Measurements from ENCODE around the gene UGGT2. TPM values are rescaled to one million over a fixed set of nuclear protein-coding genes. Genes with fewer than 3 reads are reported as not detected.

The UGGT2 gene
- polyA plus RNA-seq, 2 of the 4 experiments (the other 2 are of a cell fraction) = 10.3 to 27.9 TPM

- no peak overlapping the region for H3K4me3 ChIP-seq
- ChIA-PET POLR2A (no interaction called here), CTCF (no interaction called here)
- no peak for FAIRE-seq
- TF ChIP-seq HOXA7 (CRISPR knock-in tag; IDR thresholded peaks at IDR 0.05) = no peak
- TF ChIP-seq, protein P1, sequence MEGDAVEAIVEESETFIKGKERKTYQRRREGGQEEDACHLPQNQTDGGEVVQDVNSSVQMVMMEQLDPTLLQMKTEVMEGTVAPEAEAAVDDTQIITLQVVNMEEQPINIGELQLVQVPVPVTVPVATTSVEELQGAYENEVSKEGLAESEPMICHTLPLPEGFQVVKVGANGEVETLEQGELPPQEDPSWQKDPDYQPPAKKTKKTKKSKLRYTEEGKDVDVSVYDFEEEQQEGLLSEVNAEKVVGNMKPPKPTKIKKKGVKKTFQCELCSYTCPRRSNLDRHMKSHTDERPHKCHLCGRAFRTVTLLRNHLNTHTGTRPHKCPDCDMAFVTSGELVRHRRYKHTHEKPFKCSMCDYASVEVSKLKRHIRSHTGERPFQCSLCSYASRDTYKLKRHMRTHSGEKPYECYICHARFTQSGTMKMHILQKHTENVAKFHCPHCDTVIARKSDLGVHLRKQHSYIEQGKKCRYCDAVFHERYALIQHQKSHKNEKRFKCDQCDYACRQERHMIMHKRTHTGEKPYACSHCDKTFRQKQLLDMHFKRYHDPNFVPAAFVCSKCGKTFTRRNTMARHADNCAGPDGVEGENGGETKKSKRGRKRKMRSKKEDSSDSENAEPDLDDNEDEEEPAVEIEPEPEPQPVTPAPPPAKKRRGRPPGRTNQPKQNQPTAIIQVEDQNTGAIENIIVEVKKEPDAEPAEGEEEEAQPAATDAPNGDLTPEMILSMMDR (IDR thresholded peaks at IDR 0.05) = no peak
- no peak for TF ChIP-seq MAX (IDR thresholded peaks at IDR 0.05)
- no peak for TF ChIP-seq HMGXB4 (CRISPR knock-in tag; IDR thresholded peaks at IDR 0.05; ENCODE audit: borderline replicate concordance)
- no peak for TF ChIP-seq CHD4 (IDR thresholded peaks at IDR 0.05; ENCODE audit: borderline replicate concordance)
- TF ChIP-seq RAD21 (conservative IDR thresholded peaks at IDR 0.05 in 1 of 2, IDR thresholded peaks at IDR 0.05 in 1 of 2) = no peak
- TF ChIP-seq POLR2A (IDR thresholded peaks at IDR 0.05; ENCODE audit: low read length) = no peak
- TF ChIP-seq SREBF2 (IDR thresholded peaks at IDR 0.05) = no peak
- no peak for TF ChIP-seq NR3C1 (IDR thresholded peaks at IDR 0.05)
- no peak for TF ChIP-seq ATOH8 (CRISPR knock-in tag; IDR thresholded peaks at IDR 0.05; ENCODE audit: low read depth)
- no peak for TF ChIP-seq ZSCAN20 (CRISPR knock-in tag; IDR thresholded peaks at IDR 0.05)
- TF ChIP-seq ESRRA (IDR thresholded peaks at IDR 0.05; ENCODE audit: borderline replicate concordance, low read length) = no peak
- no peak for TF ChIP-seq EHF (CRISPR knock-in tag; IDR thresholded peaks at IDR 0.05)
- no peak for TF ChIP-seq CEBPB (IDR thresholded peaks at IDR 0.05)
- no peak for TF ChIP-seq HOXB13 (CRISPR knock-in tag; IDR thresholded peaks at IDR 0.05; ENCODE audit: low read depth)
- no peak for TF ChIP-seq CHD2 (IDR thresholded peaks at IDR 0.05; ENCODE audit: low read length, partially characterized antibody)
- no peak for TF ChIP-seq ZFP36 (IDR thresholded peaks at IDR 0.05; ENCODE audit: borderline replicate concordance, partially characterized antibody)
- no peak for TF ChIP-seq NFE2L2 (conservative IDR thresholded peaks at IDR 0.05; ENCODE audit: low read length)
- DNase-seq (ENCODE audit: low read depth in 1 of 2, low spot score in 1 of 2) = no peak
- no peaks in the 10 kb centered on the region for H3K9me3 ChIP-seq
- H3K27ac ChIP-seq = no peak overlapping the region
- no peaks in the 10 kb centered on the region for H3K4me1 ChIP-seq
- no peak for ATAC-seq
- no peak overlapping the region for H3K4me2 ChIP-seq
Measured at GRCh38 chr13:95862408-95862807, 190.8 kb downstream of the UGGT2 start.

DNA sequence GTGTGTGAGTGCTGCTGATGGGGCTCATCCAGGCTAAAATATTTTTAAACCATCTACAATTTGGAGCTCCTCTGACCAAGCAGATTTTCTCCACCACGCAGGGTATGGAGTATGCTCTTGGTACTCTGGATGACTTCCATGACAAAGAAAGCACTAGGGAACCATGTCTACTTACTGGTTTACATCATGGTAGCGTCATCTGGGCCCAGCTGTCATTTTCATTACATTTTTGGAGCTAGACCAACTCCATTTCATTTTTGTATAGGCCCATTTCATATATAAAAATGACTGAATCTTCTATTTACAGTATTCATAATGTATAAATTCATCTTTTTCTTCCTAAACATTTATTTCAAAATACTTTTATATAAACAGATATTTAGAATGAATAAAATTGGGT lies 191.9 kb downstream of the UGGT2 start:
- Histone ChIP-seq H3K27ac (no peak overlapping the region), H3K4me3 (no peak overlapping the region), H3K4me1 (no peaks in the 10 kb centered on the region), H3K9me3 (no peaks in the 10 kb centered on the region), H3K4me2 (no peak overlapping the region)
- ChIA-PET CTCF (no interaction called here), POLR2A (no interaction called here)
- DNase-seq (ENCODE audit: low read depth in 1 of 2, low spot score in 1 of 2) = no peak
- TF ChIP-seq MAX (IDR thresholded peaks at IDR 0.05) (no peak), FOSB (CRISPR knock-in tag; IDR thresholded peaks at IDR 0.05) (no peak), NFE2L2 (conservative IDR thresholded peaks at IDR 0.05; ENCODE audit: low read length) (no peak), MYC (IDR thresholded peaks at IDR 0.05; ENCODE audit: borderline replicate concordance, low read length) (no peak), MAZ (IDR thresholded peaks at IDR 0.05; ENCODE audit: borderline replicate concordance, low read depth, low read length) (no peak), RARB (CRISPR knock-in tag; IDR thresholded peaks at IDR 0.05) (no peak), SREBF2 (IDR thresholded peaks at IDR 0.05) (no peak), HOXB13 (CRISPR knock-in tag; IDR thresholded peaks at IDR 0.05; ENCODE audit: low read depth) (no peak), ZNF302 (CRISPR knock-in tag; IDR thresholded peaks at IDR 0.05) (no peak), NPAS2 (CRISPR knock-in tag; IDR thresholded peaks at IDR 0.05; ENCODE audit: borderline replicate concordance) (no peak), HDAC2 (IDR thresholded peaks at IDR 0.05) (no peak), HOXB5 (CRISPR knock-in tag; IDR thresholded peaks at IDR 0.05) (no peak)
- TF ChIP-seq, protein P2, sequence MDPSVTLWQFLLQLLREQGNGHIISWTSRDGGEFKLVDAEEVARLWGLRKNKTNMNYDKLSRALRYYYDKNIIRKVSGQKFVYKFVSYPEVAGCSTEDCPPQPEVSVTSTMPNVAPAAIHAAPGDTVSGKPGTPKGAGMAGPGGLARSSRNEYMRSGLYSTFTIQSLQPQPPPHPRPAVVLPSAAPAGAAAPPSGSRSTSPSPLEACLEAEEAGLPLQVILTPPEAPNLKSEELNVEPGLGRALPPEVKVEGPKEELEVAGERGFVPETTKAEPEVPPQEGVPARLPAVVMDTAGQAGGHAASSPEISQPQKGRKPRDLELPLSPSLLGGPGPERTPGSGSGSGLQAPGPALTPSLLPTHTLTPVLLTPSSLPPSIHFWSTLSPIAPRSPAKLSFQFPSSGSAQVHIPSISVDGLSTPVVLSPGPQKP (IDR thresholded peaks at IDR 0.05; ENCODE audit: low read depth, low read length) = no peak
- no peak for FAIRE-seq
- 98% methylated on average over 2 of the region's 2 CpGs for WGBS (ENCODE audit: missing lambda C conversion rate)
- ATAC-seq = no peak

Measured in A549 (cell line).